Measurements from ENCODE around the gene SLC35C1.
A peak's percentile ranks its signal among the peaks of the same experiment; 100 is the strongest.
"Not testable (repeated sequence)": the region's sequence is repeated elsewhere in the genome, so short reads cannot be mapped to it uniquely, and the experiment has no call there.

Gene SLC35C1

GRCh38 chr11:45791524-45791923 is 13.4 kb upstream of the SLC35C1 start:
- DNase-seq: no peak

- no peak for DNase-seq
Measured at GRCh38 chr11:45794169-45794568, 10.8 kb upstream of the SLC35C1 start.

- no peak for DNase-seq
Measured at GRCh38 chr11:45795379-45795778, 9.6 kb upstream of the SLC35C1 start.

GRCh38 chr11:45796461-45796861 is 8.5 kb upstream of the SLC35C1 start:
- no peak for DNase-seq

GRCh38 chr11:45798793-45799441 is 6.0 kb upstream of the SLC35C1 start:
- no peak for DNase-seq

- no peak for DNase-seq
Measured at GRCh38 chr11:45799562-45799961, 5.4 kb upstream of the SLC35C1 start.

- no peak for DNase-seq
Measured at GRCh38 chr11:45800261-45800660, 4.7 kb upstream of the SLC35C1 start.

- DNase-seq: no peak
Measured at GRCh38 chr11:45801723-45802315, 3.1 kb upstream of the SLC35C1 start.

GRCh38 chr11:45802531-45803317 is 2.2 kb upstream of the SLC35C1 start:
- DNase-seq: no peak

GRCh38 chr11:45803971-45804760 is 783 bp upstream of the SLC35C1 start:
- DNase-seq: peak; percentile 51 to 80

GRCh38 chr11:45805305-45806071 is 539 bp downstream of the SLC35C1 start:
- DNase-seq: peak in 1 of 2 experiments; percentile 27

- DNase-seq: no peak
Measured at GRCh38 chr11:45806072-45806933, 1.4 kb downstream of the SLC35C1 start.

- no peak for DNase-seq
Measured at GRCh38 chr11:45806937-45807791, 2.2 kb downstream of the SLC35C1 start.

- no peak for DNase-seq
Measured at GRCh38 chr11:45807792-45808238, 2.9 kb downstream of the SLC35C1 start.

GRCh38 chr11:45808427-45808826 is 3.5 kb downstream of the SLC35C1 start:
- DNase-seq: not testable (repeated sequence)

GRCh38 chr11:45809456-45810395 is 4.8 kb downstream of the SLC35C1 start:
- DNase-seq: no peak

- no peak for DNase-seq
Measured at GRCh38 chr11:45810431-45811108, 5.6 kb downstream of the SLC35C1 start.

GRCh38 chr11:45811109-45811435 is 6.1 kb downstream of the SLC35C1 start:
- no peak for DNase-seq
